SK-N-SH (cell line): ENCODE data around the gene SLC16A12. TPM values are rescaled to one million over a fixed set of nuclear protein-coding genes. Genes with fewer than 3 reads are reported as not detected.

Source experiments
- CTCF ChIA-PET: fragments of 300-600, 350-600 bp; formaldehyde crosslinking; extraction: SDS; loops from one replicate; lab custom pipeline; 2021; lab: Yijun Ruan, JAX
- POLR2A ChIA-PET: fragments of 350-600 bp; sonication (Branson Sonifier 250); formaldehyde crosslinking; extraction: SDS; loops from one replicate; lab custom pipeline; 2020; ENCODE audit warnings: antibody characterized with exemption, inconsistent platforms; lab: Yijun Ruan, JAX
- DNase-seq: peaks from one replicate; pipeline ENCODE4 v3.0.0; 2012
- H2AFZ ChIP-seq: fragments of 200-600 bp; sonication (generic); 2 replicates; pipeline ENCODE4 v1.8.1; 2016; ENCODE audit warnings: antibody characterized with exemption, mild to moderate bottlenecking, low read depth
- H3F3A ChIP-seq: fragments of 200-600 bp; sonication (generic); replicated peaks from 2 replicates; pipeline ENCODE3; 2016; ENCODE audit warnings: antibody characterized with exemption, mild to moderate bottlenecking; ENCODE audit not compliant: insufficient read depth
- H3K27ac ChIP-seq, 2 experiments: fragments of 200-500 bp in 1 of 2; fragments of 200-600 bp in 1 of 2; sonication (Bioruptor generic) in 1 of 2; sonication (generic), shearing (Covaris generic) in 1 of 2; 2 replicates each; pipeline versions ENCODE4 v1.5.1 to v1.6.1; 2014 to 2016; ENCODE audit warnings: low read depth in 2 of 2, inconsistent platforms in 1 of 2, low read length in 1 of 2, mild to moderate bottlenecking in 1 of 2, mixed read lengths in 1 of 2
- H3K27me3 ChIP-seq: fragments of 200-600 bp; sonication (generic), shearing (Covaris generic); 2 replicates; pipeline ENCODE4 v1.6.1; 2016; ENCODE audit warnings: mixed run types; ENCODE audit not compliant: insufficient read depth
- H3K36me3 ChIP-seq, 2 experiments: fragments of 200-500 bp in 1 of 2; fragments of 200-600 bp in 1 of 2; sonication (Bioruptor generic) in 1 of 2; sonication (generic) in 1 of 2; replicated peaks in 1 of 2; 2 replicates each; pipeline versions ENCODE3 to v1.5.1; 2014 to 2016; ENCODE audit warnings: low read length in 1 of 2, mild to moderate bottlenecking in 1 of 2; ENCODE audit not compliant: insufficient read depth in 2 of 2, control insufficient read depth in 1 of 2
- H3K4me1 ChIP-seq, 2 experiments: fragments of 200-500 bp in 1 of 2; fragments of 200-600 bp in 1 of 2; sonication (Bioruptor generic) in 1 of 2; sonication (generic), shearing (Covaris generic) in 1 of 2; 2 replicates each; pipeline versions ENCODE4 v1.5.1 to v1.6.1; 2014 to 2016; ENCODE audit warnings: low read depth in 1 of 2, low read length in 1 of 2, mixed run types in 1 of 2; ENCODE audit not compliant: insufficient read depth in 2 of 2, control insufficient read depth in 1 of 2
- H3K4me2 ChIP-seq: fragments of 200-600 bp; sonication (generic), shearing (Covaris generic); 2 replicates; pipeline ENCODE4 v1.6.1; 2017; ENCODE audit warnings: mixed run types
- H3K4me3 ChIP-seq, 2 experiments: fragments of 200-500 bp in 1 of 2; fragments of 200-600 bp in 1 of 2; sonication (Bioruptor generic) in 1 of 2; sonication (generic), shearing (Covaris generic) in 1 of 2; 2 replicates each; pipeline versions ENCODE4 v1.5.1 to v1.8.1; 2014 to 2016; ENCODE audit warnings: low read depth in 2 of 2, inconsistent platforms in 1 of 2, low read length in 1 of 2, mild to moderate bottlenecking in 1 of 2, mixed read lengths in 1 of 2, moderate library complexity in 1 of 2
- H3K79me2 ChIP-seq: fragments of 200-600 bp; sonication (generic); 2 replicates; pipeline ENCODE4 v1.8.1; 2017; ENCODE audit warnings: mild to moderate bottlenecking; ENCODE audit not compliant: insufficient read depth
- H3K9ac ChIP-seq: fragments of 200-600 bp; sonication (generic); 2 replicates; pipeline ENCODE4 v1.6.1; 2017; ENCODE audit warnings: mixed run types
- H3K9me2 ChIP-seq: fragments of 200-600 bp; sonication (generic); 2 replicates; pipeline ENCODE4 v1.6.1; 2017; ENCODE audit warnings: mixed run types
- H3K9me3 ChIP-seq: fragments of 200-600 bp; sonication (generic); 2 replicates; pipeline ENCODE4 v1.6.1; 2017; ENCODE audit warnings: mixed run types, mild to moderate bottlenecking, moderate library complexity
- H4K20me1 ChIP-seq: fragments of 200-600 bp; sonication (generic); 2 replicates; pipeline ENCODE4 v1.6.1; 2017; ENCODE audit warnings: mild to moderate bottlenecking, mixed run types; ENCODE audit not compliant: insufficient read depth
- CHD2 ChIP-seq: fragments of 150-350 bp; IDR thresholded peaks from 2 replicates; pipeline ENCODE4 v1.6.1; 2018; ENCODE audit warnings: low read length; ENCODE audit not compliant: partially characterized antibody
- EP300 ChIP-seq, 2 experiments: IDR thresholded peaks; 2 replicates each; pipeline versions ENCODE4 v1.4.0 to v1.6.1; 2012; ENCODE audit warnings: borderline replicate concordance in 1 of 2, low read depth in 1 of 2, low read length in 1 of 2
- EZH2phosphoT487 ChIP-seq: fragments of 200-600 bp; sonication (generic); IDR thresholded peaks from 2 replicates; pipeline ENCODE4 v1.6.1; 2017; ENCODE audit warnings: low read depth, mixed run types, mild to moderate bottlenecking, antibody characterized with exemption, moderate library complexity, borderline replicate concordance
- FOSL2 ChIP-seq: IDR thresholded peaks from 2 replicates; pipeline ENCODE4 v1.4.0; 2012; ENCODE audit warnings: low read depth, mild to moderate bottlenecking, moderate library complexity, borderline replicate concordance
- FOXJ3 ChIP-seq: sonication (generic); formaldehyde crosslinking; IDR thresholded peaks from 2 replicates; pipeline ENCODE4 v1.5.1; 2020; ENCODE audit warnings: mild to moderate bottlenecking, missing genetic modification reagents
- FOXM1 ChIP-seq: IDR thresholded peaks from 2 replicates; pipeline ENCODE4 v1.4.0; 2012; ENCODE audit warnings: low read depth, mild to moderate bottlenecking
- JUND ChIP-seq: IDR thresholded peaks from 2 replicates; pipeline ENCODE4 v1.4.0; 2012
- MEF2A ChIP-seq: IDR thresholded peaks from 2 replicates; pipeline ENCODE4 v1.4.0; 2012; ENCODE audit warnings: low read depth, borderline replicate concordance
- NFIC ChIP-seq: IDR thresholded peaks from 2 replicates; pipeline ENCODE4 v1.4.0; 2012; ENCODE audit warnings: borderline replicate concordance
- PBX3 ChIP-seq: IDR thresholded peaks from 2 replicates; pipeline ENCODE4; 2012
- POLR2AphosphoS5 ChIP-seq: IDR thresholded peaks from 2 replicates; pipeline ENCODE4 v1.6.1; 2012; ENCODE audit warnings: low read depth, low read length
- RCOR1 ChIP-seq: fragments of 150-350 bp; IDR thresholded peaks from 2 replicates; pipeline ENCODE4 v1.6.1; 2017; ENCODE audit warnings: antibody characterized with exemption, low read length
- RXRA ChIP-seq: IDR thresholded peaks from 2 replicates; pipeline ENCODE4 v1.4.0; 2012; ENCODE audit warnings: low read depth, mild to moderate bottlenecking, borderline replicate concordance
- TCF12 ChIP-seq: IDR thresholded peaks from 2 replicates; pipeline ENCODE4 v1.4.0; 2012
- TEAD4 ChIP-seq: IDR thresholded peaks from 2 replicates; pipeline ENCODE4 v1.4.0; 2012; ENCODE audit warnings: mild to moderate bottlenecking, borderline replicate concordance; ENCODE audit not compliant: insufficient read depth
- YY1 ChIP-seq: IDR thresholded peaks from 2 replicates; pipeline ENCODE4 v1.4.0; 2012; ENCODE audit warnings: low read depth, mild to moderate bottlenecking
- ZBTB33 ChIP-seq: IDR thresholded peaks from 2 replicates; pipeline ENCODE4 v1.4.0; 2012; ENCODE audit warnings: low read depth, borderline replicate concordance
- WGBS: methylation state at CpG from one replicate; pipeline ENCODE4 v1.1.6; 2017; ENCODE audit warnings: low lambda C conversion rate; 5-methylcytosine and 5-hydroxymethylcytosine counted together
- polyA plus RNA-seq, 3 experiments: library from polyadenylated mRNA; depleted of rRNA; stranded (reverse); fragments of >200 nt; gene quantifications; 2 replicates each; pipeline ENCODE4 v1.2.3, GENCODE V29; 2012
- TF ChIP-seq, protein P1 (sequence below): fragments of 200-600 bp; sonication (generic); IDR thresholded peaks from 2 replicates; pipeline ENCODE4 v1.6.1; 2017; ENCODE audit warnings: antibody characterized with exemption, mild to moderate bottlenecking, moderate library complexity
- TF ChIP-seq, protein P2 (sequence below): IDR thresholded peaks from 2 replicates; pipeline ENCODE4 v1.4.0; 2012; ENCODE audit warnings: low read depth

SLC16A12 gene
- polyA plus RNA-seq, 1 of the 3 experiments (the other 2 are of a cell fraction), result 0.13 TPM

DNA sequence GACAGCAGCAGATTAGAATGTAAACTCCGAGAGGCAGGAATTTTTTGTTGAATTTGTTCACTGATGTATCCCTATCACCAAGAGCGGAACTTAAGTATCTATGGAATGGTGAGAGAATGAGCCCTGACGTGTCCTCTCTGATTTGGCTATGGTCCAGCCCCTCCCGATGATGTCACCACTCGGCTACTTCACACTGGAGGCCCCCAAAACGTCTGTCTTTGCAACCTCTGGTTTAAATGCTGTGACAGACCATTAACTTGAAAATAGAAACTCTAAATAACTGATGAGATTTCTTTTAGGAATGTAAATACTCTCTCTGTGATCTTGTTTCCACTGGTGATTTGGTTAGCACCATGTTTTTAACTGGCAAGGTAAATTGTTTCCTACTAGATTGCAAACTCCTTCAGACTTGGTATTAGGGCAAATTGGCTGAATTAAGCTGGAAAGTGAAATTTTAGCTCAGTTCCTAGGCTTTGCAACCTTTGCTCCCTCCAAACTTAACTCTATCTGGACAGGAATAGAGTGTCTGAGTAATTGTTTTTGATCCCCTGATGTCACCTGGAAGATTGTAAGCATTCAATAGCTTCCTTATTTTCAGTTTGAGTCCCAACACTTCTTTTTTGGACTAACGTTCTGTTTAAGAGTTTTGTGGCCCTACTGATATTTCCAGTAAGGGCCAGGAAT is 19.1 kb downstream of the SLC16A12 start (continued):
- TF ChIP-seq, protein P1, sequence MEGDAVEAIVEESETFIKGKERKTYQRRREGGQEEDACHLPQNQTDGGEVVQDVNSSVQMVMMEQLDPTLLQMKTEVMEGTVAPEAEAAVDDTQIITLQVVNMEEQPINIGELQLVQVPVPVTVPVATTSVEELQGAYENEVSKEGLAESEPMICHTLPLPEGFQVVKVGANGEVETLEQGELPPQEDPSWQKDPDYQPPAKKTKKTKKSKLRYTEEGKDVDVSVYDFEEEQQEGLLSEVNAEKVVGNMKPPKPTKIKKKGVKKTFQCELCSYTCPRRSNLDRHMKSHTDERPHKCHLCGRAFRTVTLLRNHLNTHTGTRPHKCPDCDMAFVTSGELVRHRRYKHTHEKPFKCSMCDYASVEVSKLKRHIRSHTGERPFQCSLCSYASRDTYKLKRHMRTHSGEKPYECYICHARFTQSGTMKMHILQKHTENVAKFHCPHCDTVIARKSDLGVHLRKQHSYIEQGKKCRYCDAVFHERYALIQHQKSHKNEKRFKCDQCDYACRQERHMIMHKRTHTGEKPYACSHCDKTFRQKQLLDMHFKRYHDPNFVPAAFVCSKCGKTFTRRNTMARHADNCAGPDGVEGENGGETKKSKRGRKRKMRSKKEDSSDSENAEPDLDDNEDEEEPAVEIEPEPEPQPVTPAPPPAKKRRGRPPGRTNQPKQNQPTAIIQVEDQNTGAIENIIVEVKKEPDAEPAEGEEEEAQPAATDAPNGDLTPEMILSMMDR, result no peak
- peak; percentile 58 for TF ChIP-seq TCF12
- peak; percentile 42; the same call in 1 of the 2 replicates for TF ChIP-seq PBX3
- TF ChIP-seq, protein P2, sequence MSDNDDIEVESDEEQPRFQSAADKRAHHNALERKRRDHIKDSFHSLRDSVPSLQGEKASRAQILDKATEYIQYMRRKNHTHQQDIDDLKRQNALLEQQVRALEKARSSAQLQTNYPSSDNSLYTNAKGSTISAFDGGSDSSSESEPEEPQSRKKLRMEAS, result no peak

GRCh38 chr10:89515031-89515841 is 20.2 kb downstream of the SLC16A12 start:
- no peaks in the 10 kb centered on the region for H3K27me3 ChIP-seq
- WGBS, result 44% methylated on average over 8 of the region's 8 CpGs
- peak overlapping the region; percentile 53 for H3K4me2 ChIP-seq
- peak overlapping the region; percentile 8; the same call in 1 of the 2 replicates for H2AFZ ChIP-seq
- peaks cover 15% of the 10 kb centered on the region for H3F3A ChIP-seq
- TF ChIP-seq TEAD4 (peak; percentile 75; the same call in 1 of the 2 replicates), RXRA (peak; percentile 45; the same call in 1 of the 2 replicates), PBX3 (peak; percentile 92), YY1 (peak; percentile 20; the same call in 1 of the 2 replicates), TCF12 (peak; percentile 90), POLR2AphosphoS5 (peak; percentile 65; the same call in 1 of the 2 replicates), FOXM1 (peak; percentile 52; the same call in 1 of the 2 replicates), ZBTB33 (0 out of 2 replicates have a peak, but pooled peaks have one; percentile 19), JUND (peak; percentile 74), EP300 (IDR thresholded peaks at IDR 0.05; ENCODE audit: borderline replicate concordance in 1 of 2, low read depth in 1 of 2, low read length in 1 of 2) (peak in 1 of 2 experiments; percentile 69; a peak in 2 of 4 replicates), RCOR1 (no peak), CHD2 (no peak), EZH2phosphoT487 (no peak), FOXJ3 (CRISPR knock-in tag) (no peak), MEF2A (0 out of 2 replicates have a peak, but pooled peaks have one; percentile 21), FOSL2 (peak; percentile 63), NFIC (peak; percentile 63)
- TF ChIP-seq, protein P2, result peak; percentile 51
- peak overlapping the region; percentile 80 for H3K9ac ChIP-seq
- no peaks in the 10 kb centered on the region for H3K9me3 ChIP-seq
- H3K36me3 ChIP-seq, result no peaks in the 10 kb centered on the region
- CTCF ChIA-PET, result no interaction called here
- H3K79me2 ChIP-seq, result no peaks in the 10 kb centered on the region
- POLR2A ChIA-PET, result no interaction called here
- H3K4me1 ChIP-seq, result peaks cover 17 to 21% of the 10 kb centered on the region in 2 experiments; a peak in 3 of 4 replicates
- H3K9me2 ChIP-seq, result no peaks in the 10 kb centered on the region
- H3K27ac ChIP-seq, result peak overlapping the region in 1 of 2 experiments; percentile 98; a peak in 2 of 4 replicates
- no peak for DNase-seq
- H4K20me1 ChIP-seq, result no peaks in the 10 kb centered on the region
- peak overlapping the region in 1 of 2 experiments; percentile 30; a peak in 2 of 4 replicates for H3K4me3 ChIP-seq
